ENCODE data around the gene RPA4. TPM values are rescaled to one million over a fixed set of nuclear protein-coding genes. Genes with fewer than 3 reads are reported as not detected.

The RPA4 gene
- total and polyA plus RNA-seq, 8 donors, result 0.17 to 1.2 (median 0.23) TPM; not detected in 2

DNA sequence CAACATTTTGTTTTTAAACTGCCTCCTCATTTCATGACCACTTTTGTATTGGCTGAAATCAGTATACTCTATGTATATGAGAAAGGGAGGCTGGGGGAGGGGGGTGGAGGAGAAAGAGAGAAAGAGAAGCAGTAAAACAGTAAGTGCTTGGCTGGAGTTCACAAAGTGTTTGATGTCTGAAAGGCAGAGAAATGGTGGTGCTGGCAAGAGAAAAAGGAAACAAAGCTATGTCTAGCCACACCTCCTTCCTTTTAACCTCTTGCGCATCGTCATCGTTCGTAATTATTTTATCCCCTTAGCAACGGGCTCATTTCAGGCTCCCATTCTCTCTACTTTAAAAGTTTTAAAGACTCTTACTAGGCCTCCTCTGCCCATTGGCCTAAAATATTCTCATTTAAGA lies 25.6 kb downstream of the RPA4 start:
- Histone ChIP-seq H3K4me1 (no peaks in the 10 kb centered on the region), H3K9me3 (no peaks in the 10 kb centered on the region), H3K36me3 (no peaks in the 10 kb centered on the region), H3K27me3 (no peaks in the 10 kb centered on the region), H3K27ac (no peak overlapping the region), H3K4me3 (no peak overlapping the region)
- DNase-seq (peak in 1 of 4 donors; percentile 44), ATAC-seq (no peak)
- TF ChIP-seq, protein P1, sequence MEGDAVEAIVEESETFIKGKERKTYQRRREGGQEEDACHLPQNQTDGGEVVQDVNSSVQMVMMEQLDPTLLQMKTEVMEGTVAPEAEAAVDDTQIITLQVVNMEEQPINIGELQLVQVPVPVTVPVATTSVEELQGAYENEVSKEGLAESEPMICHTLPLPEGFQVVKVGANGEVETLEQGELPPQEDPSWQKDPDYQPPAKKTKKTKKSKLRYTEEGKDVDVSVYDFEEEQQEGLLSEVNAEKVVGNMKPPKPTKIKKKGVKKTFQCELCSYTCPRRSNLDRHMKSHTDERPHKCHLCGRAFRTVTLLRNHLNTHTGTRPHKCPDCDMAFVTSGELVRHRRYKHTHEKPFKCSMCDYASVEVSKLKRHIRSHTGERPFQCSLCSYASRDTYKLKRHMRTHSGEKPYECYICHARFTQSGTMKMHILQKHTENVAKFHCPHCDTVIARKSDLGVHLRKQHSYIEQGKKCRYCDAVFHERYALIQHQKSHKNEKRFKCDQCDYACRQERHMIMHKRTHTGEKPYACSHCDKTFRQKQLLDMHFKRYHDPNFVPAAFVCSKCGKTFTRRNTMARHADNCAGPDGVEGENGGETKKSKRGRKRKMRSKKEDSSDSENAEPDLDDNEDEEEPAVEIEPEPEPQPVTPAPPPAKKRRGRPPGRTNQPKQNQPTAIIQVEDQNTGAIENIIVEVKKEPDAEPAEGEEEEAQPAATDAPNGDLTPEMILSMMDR (IDR thresholded peaks at IDR 0.05), result no peak
- intact Hi-C loops (cut with DNase I), result no loop called here

DNA sequence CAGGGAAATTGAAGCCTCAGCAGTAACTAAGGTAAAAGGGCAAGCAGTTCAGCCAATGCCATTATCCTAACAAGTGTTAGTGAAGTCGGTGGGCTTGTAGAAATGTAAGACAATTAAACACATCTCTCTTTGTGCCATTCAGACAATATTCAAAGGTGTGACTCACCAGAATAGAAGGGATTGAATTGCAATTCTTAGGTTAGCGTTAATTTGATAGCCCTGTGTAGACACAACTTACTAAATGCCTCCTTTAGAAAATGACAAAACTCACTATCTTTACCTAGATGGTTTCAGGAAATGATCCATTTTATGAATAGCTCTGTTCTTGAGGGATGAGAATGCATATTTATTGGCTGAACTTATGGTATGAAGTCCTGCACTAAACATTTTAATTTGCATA lies 35.2 kb downstream of the RPA4 start:
- TF ChIP-seq, protein P1 (IDR thresholded peaks at IDR 0.05), result no peak
- intact Hi-C loops (cut with DNase I), result no loop called here
- H3K27ac ChIP-seq, result no peak overlapping the region
- no peaks in the 10 kb centered on the region for H3K36me3 ChIP-seq
- no peaks in the 10 kb centered on the region for H3K9me3 ChIP-seq
- ATAC-seq (no peak), DNase-seq (no peak)
- no peaks in the 10 kb centered on the region for H3K27me3 ChIP-seq
- H3K4me3 ChIP-seq, result no peak overlapping the region
- no peaks in the 10 kb centered on the region for H3K4me1 ChIP-seq

DNA sequence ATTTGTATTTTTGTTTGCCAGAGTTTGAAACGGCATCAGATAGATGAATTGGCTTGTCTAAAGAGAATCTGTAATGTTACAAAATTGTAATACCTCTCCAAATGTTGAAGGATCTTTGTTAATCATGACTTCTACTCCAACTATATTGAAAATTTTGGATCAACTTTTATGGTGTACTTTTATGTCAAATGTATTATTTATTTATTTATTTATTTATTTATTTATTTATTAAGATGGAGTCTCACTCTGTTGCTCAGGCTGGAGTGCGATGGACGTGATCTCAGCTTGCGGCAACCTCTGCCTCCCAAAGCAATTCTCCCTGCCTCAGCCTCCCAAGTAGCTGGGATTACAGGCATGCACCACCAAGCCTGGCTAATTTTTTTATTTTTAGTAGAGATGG lies 36.0 kb downstream of the RPA4 start:
- no peaks in the 10 kb centered on the region for H3K27me3 ChIP-seq
- H3K4me1 ChIP-seq, result no peaks in the 10 kb centered on the region
- TF ChIP-seq, protein P1 (IDR thresholded peaks at IDR 0.05), result no peak
- H3K36me3 ChIP-seq, result no peaks in the 10 kb centered on the region
- DNase-seq (no peak), ATAC-seq (no peak)
- H3K27ac ChIP-seq, result no peak overlapping the region
- no peak overlapping the region for H3K4me3 ChIP-seq
- no peaks in the 10 kb centered on the region for H3K9me3 ChIP-seq
- intact Hi-C loops (cut with DNase I), result no loop called here

DNA sequence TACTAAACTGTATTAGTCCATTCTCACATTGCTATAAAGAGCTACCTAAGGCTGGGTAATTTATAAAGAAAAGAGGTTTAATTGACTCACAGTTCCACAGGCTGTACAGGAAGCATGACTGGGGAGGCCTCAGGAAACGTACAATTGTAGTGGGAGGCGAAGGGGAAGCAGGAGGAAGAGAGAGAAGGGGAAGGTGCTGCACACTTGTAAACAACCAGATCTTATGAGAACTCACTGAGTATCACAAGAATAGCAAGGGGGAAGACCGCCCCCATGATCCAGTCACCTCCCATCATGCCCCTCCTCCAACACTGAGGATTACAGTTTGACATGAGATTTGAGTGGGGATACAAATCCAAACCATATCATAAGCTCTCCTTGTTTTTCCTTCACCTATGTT lies 40.9 kb downstream of the RPA4 start:
- H3K4me3 ChIP-seq, result no peak overlapping the region
- no peaks in the 10 kb centered on the region for H3K27me3 ChIP-seq
- no peaks in the 10 kb centered on the region for H3K9me3 ChIP-seq
- TF ChIP-seq, protein P1 (IDR thresholded peaks at IDR 0.05), result no peak
- DNase-seq, result no peak
- no peaks in the 10 kb centered on the region for H3K36me3 ChIP-seq
- ATAC-seq, result no peak
- no peaks in the 10 kb centered on the region for H3K4me1 ChIP-seq
- intact Hi-C loops (cut with DNase I), result no loop called here
- H3K27ac ChIP-seq, result no peak overlapping the region

DNA sequence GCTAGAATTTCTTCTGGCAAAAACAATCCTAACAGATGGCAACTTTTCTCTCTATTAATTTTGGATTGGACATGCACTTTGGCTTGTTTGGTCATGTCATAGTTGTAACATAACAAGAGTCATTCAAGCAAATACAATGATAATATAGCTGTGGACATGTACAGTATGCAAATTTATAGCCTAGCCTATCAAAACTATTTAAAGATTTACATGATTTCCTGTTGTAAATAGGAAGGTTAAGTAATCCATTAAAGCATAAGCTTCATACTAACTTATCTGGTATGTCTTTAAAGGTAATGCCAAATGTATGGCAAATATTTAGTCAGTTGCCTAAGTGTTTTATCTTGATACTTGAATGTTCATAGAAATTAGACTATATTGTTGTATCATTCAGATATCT lies 45.3 kb downstream of the RPA4 start:
- Histone ChIP-seq H3K27me3 (no peaks in the 10 kb centered on the region), H3K36me3 (no peaks in the 10 kb centered on the region), H3K4me3 (no peak overlapping the region), H3K27ac (no peak overlapping the region), H3K4me1 (no peaks in the 10 kb centered on the region), H3K9me3 (no peaks in the 10 kb centered on the region)
- TF ChIP-seq, protein P1 (IDR thresholded peaks at IDR 0.05), result no peak
- intact Hi-C loops (cut with DNase I), result no loop called here
- DNase-seq, result no peak
- no peak for ATAC-seq

Other genes starting within 250 kb of the RPA4 start
- gene DIAPH2, start 199.1 kb upstream of the RPA4 start, total RNA-seq, result 10 to 100 TPM; 28.8 to 34.1 TPM
- 10 to 100 TPM; 14.6 to 20.3 (median 15.4) TPM for gene DIAPH2, start 199.1 kb upstream of the RPA4 start, polyA plus RNA-seq (ENCODE audit: insufficient read length in 6 of 6)